ENCODE data around the gene PPP1R16B.

GRCh38 chr20:38883081-38883980, 77.8 kb downstream of the PPP1R16B start:
- no peak for TF ChIP-seq CTCF (IDR thresholded peaks at IDR 0.05; ENCODE audit: insufficient read depth, low read length, poor library complexity, severe bottlenecking)
- TF ChIP-seq EZH2phosphoT487 (conservative IDR thresholded peaks at IDR 0.05; ENCODE audit: low read length): no peak

All from SU-DHL-6 (cell line).